ENCODE data around the gene MARCHF3.

Gene MARCHF3

DNA sequence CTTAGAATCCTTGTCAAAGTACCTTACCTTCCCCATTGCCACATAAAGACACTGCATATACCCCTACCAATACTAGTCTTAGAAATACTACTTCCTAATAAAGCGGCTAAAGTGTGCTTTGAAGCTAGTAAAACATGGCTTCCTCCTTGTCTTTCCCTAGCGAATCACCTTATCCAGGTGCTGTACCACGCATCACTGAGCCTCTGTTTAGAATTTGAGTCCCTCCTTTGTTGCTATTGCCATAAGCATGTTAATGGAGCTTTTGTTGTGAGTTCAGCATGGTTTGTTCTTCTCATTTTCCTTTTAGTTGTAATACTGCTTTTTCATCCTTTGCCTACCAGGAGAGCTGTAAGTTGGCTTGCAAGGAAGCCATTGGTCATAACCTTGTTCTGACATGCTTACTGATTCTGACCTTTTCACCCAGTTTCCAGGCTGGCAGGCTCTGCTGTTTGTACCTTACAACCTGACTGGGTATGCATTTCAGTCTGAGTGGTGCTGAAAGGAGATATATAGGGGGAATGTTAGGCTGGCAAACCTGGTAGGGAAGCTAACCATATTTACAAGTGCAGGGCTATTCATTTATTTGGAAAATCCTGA lies 203.6 kb downstream of the MARCHF3 start:
- Histone ChIP-seq H3K4me3 (ENCODE audit: low read length) (no peak overlapping the region), H3K9ac (ENCODE audit: low read depth, low read length) (no peak overlapping the region; the same call in 1 of the 2 replicates), H3K27ac (ENCODE audit: low read length) (no peak overlapping the region), H3K9me3 (ENCODE audit: insufficient read depth, low read depth, low read length) (no peaks in the 10 kb centered on the region), H3K36me3 (ENCODE audit: insufficient read depth, low read depth, low read length) (peaks cover 98% of the 10 kb centered on the region), H3K4me1 (ENCODE audit: insufficient read depth, low read length) (peaks cover 9% of the 10 kb centered on the region), H3K27me3 (ENCODE audit: insufficient read depth, low read length) (no peaks in the 10 kb centered on the region)

DNA sequence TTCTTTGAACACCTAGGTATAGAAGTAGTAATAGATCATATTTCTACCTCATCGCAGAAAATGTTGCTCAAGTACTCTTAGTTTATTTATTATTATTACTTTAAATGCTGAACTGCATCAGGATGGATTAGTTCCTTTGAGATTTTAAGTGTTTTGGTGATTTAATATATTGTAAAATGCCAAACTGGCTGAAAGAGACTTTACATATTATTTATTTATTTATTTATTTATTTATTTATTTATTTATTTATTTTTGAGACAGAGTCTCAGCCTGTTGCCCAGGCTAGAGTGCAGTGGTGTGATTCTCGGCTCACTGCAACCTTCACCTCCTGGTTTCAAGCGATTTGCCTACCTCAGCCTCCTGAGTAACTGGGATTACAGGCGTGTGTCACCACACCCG lies 211.1 kb downstream of the MARCHF3 start:
- no peaks in the 10 kb centered on the region for H3K4me1 ChIP-seq (ENCODE audit: insufficient read depth, low read length)
- no peaks in the 10 kb centered on the region for H3K9me3 ChIP-seq (ENCODE audit: insufficient read depth, low read depth, low read length)
- peaks cover 98% of the 10 kb centered on the region for H3K36me3 ChIP-seq (ENCODE audit: insufficient read depth, low read depth, low read length)
- H3K9ac ChIP-seq (ENCODE audit: low read depth, low read length): no peak overlapping the region
- no peak overlapping the region for H3K4me3 ChIP-seq (ENCODE audit: low read length)
- no peaks in the 10 kb centered on the region for H3K27me3 ChIP-seq (ENCODE audit: insufficient read depth, low read length)
- H3K27ac ChIP-seq (ENCODE audit: low read length): no peak overlapping the region

DNA sequence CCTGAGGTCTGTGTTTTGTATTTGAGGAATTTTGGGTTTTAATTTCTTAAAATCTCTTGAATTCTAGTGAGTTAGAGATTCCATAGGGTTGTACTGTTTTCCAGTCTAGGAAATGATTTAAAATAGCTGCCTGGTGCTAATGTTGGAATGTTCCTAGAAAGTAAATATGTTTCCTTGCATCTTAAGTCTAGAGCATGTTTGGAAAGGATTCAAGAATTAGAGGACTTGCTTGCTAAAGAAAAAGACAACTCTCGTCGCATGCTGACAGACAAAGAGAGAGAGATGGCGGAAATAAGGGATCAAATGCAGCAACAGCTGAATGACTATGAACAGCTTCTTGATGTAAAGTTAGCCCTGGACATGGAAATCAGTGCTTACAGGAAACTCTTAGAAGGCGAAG lies 211.6 kb downstream of the MARCHF3 start:
- peaks cover 98% of the 10 kb centered on the region for H3K36me3 ChIP-seq (ENCODE audit: insufficient read depth, low read depth, low read length)
- no peak overlapping the region for H3K27ac ChIP-seq (ENCODE audit: low read length)
- H3K4me1 ChIP-seq (ENCODE audit: insufficient read depth, low read length): no peaks in the 10 kb centered on the region
- H3K4me3 ChIP-seq (ENCODE audit: low read length): no peak overlapping the region
- H3K9ac ChIP-seq (ENCODE audit: low read depth, low read length): no peak overlapping the region
- no peaks in the 10 kb centered on the region for H3K27me3 ChIP-seq (ENCODE audit: insufficient read depth, low read length)
- H3K9me3 ChIP-seq (ENCODE audit: insufficient read depth, low read depth, low read length): no peaks in the 10 kb centered on the region

Measured in iPS-20b (cell line).